GM20431 (cell line): Measurements from ENCODE around the gene SYTL4.

Experiments used
- in situ Hi-C: fragments of 300-500 bp; cut with MseI, MboI; formaldehyde crosslinking; loops from one replicate; pipeline ENCODE4 v1.15.0; 2020; ENCODE audit warnings: low sequenced_read_pairs; ENCODE audit not compliant: unreplicated experiment

SYTL4 gene

GRCh38 chrX:100695991-100696390, 35.9 kb downstream of the SYTL4 start:
- in situ Hi-C loops, result no loop called here

DNA sequence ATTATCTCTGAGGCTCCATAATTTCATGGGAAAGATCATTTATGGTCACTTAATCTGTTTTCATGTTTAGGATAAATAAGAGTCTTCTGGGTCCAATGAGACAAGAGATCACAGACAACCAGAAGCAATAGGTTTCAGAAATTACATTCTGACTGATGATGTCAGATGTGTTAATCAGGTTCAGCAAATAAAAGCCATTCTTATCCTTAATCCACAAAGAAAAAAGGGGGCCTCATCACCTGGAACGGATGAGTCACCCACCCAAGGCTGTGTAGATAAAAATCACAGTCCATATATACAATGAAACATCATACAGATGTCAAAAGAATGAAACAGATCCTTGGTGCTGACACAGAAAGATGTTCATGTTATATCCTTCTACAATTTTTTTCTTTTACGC, 36.6 kb downstream of the SYTL4 start:
- in situ Hi-C loops, result no loop called here

DNA sequence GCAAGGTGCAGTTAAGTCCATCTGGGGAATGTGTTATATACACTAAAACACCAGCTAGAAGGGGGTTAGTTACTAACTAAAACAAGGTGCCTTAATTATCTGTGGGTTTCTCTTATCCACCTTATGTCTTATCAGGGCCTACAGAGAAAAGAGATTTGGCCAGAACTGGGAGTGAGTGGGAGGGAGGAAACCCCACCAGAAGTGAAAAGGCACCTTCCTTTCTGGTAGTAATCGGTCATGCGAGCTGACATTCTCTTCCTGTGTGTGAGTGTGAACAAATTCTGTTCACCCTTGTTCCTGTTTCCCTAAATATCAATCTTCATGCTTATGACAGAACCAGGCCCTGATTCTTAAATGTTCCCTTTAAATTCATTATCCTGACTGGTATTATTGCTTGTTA, 44.4 kb downstream of the SYTL4 start:
- in situ Hi-C loops, result no loop called here

- in situ Hi-C loops, result no loop called here
Measured at GRCh38 chrX:100687128-100687527, 44.8 kb downstream of the SYTL4 start.

DNA sequence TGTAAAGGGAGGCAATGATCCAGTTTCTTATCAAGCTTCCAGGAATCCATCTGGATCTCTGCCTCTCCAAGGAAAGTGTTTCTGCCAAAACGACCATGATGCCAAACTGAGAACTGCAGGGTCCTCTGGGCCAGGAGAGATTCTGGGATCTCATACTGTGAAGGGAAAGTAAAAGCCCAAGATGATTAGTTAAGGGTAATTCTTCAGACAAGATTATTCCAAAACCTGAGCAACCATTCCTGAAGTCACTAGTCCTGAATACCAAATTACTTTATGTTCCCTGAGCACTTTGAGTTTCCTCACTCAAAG, 46.0 kb downstream of the SYTL4 start:
- in situ Hi-C loops, result no loop called here

- in situ Hi-C loops, result no loop called here
Measured at GRCh38 chrX:100685284-100685996, 46.5 kb downstream of the SYTL4 start.

DNA sequence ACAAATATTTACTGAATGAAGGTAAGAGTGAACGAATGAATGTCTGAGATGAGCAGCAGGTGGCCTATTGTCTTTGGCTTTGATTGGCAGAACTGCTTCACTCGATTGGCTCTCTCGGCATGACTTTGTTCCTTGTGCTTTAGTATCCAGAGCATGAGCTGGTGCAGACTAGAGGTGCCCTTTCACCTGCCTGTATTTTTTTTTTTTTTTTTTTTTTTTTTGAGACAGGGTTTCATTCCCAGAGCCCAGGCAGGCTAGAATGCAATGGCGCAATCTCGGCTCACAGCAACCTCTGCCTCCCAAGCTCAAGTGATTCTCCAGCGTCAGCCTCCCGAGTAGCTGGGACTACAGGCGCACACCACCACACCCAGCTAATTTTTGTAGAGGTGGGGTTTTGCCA, 49.0 kb downstream of the SYTL4 start:
- in situ Hi-C loops, result no loop called here

GRCh38 chrX:100681599-100681998, 50.3 kb downstream of the SYTL4 start:
- in situ Hi-C loops, result no loop called here

DNA sequence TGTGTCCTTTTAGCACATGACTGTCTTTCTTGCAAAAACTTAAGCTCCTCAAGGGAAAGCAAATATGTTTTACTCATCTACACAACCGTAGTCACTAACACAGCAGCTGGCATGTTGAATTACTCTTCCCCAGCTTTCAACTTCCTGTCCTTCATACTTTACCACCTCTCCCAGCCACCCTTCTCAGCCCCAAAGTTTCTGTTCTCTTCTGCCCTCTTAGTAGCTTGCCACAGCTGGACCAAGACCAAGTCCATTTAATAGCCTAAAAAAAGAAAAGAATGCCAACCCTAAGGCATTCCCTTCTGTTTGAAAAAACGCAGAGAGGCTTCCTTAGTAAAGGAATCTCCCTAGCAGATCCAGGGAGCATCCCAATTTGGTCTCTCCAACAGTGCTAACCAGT, 51.2 kb downstream of the SYTL4 start:
- in situ Hi-C loops, result no loop called here

DNA sequence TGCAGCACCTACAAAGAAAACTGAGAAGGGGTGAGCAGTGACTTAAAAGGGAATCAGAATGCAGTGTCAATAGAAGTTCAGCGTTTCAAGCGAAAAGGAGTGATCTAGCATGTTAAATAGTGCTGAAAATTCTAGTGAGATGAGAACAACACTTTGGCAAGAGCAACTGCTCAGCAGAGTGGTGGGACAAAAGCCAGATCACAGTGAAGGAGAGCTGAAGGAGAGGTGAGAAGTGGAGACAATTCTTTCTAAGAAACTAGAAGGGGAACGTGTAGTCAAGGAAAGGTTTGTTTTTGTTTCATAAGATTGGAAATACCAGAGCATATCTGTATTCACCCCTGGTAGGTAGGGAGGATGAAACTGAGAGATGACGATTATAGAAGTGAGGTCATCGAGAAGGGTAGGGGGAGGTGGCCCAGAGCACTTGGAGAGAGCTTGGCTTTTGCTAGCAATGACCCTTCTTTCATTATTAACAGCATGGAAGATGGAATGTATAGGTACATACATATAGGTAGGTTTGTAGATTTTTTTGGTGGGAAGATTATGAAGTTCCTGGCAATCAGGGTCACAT, 54.2 kb downstream of the SYTL4 start:
- in situ Hi-C loops, result no loop called here

DNA sequence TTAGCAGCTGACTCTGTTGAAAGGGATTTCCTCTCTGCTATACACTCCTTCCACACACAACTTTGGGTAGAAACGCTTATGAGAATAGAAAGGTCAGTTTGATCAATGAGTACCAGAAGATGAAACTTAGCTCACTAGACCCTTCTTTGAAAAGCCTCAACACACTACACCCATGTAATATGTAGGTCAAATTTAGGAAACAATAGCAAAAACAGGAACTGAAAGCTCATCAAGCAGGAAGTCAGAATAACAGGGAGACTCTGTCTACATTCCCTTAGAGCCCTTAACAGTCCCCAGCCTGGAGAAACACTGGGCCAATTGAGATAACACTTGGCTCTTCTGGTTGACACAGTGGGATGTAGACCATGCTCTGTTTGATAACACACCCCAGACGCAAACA, 57.2 kb downstream of the SYTL4 start:
- in situ Hi-C loops, result no loop called here

DNA sequence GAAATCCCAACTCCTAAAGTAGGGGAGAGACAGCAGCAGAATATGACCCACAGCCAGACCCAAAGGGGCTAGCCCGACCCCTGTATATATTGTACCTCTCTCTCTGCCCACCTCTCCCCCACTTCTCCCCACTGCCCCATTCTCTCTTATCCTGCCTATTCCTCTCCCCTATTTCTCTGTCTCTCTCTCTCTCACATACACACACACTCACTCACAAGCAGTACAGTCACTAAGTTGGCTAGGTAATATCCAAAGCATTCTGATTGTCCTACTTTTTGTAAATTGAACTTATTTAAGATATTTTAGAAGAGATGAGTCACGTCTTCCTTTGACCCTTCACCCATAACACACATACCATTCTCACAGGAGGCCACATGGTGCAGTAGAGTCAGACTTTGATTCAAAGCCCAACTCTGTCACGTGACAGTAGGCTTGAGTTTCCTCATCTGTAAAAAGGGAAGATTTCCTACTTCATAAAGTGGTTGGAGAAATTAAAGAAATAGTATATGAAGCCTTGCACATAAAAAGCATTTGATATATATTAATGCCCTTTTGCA, 58.4 kb downstream of the SYTL4 start:
- in situ Hi-C loops, result no loop called here

GRCh38 chrX:100672966-100673365, 59.0 kb downstream of the SYTL4 start:
- in situ Hi-C loops, result no loop called here

DNA sequence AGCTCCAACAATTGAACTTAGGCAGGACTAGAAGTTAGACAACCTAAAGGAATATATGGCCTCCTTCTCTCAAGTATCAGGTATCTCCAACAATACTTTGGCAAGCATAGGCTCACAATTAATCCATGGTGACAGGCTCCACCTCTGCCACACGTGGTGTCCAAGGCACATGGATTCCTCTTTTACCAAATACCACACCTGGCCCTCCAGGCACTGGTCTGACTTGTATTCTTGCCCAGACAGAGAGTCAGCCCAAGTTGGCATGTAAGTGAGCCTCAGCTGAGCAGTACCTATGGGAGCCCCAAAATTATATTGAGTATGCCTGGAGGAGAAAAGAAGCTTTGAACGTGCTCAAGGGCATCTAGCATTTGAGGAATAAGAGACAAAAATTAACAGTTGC, 68.3 kb downstream of the SYTL4 start:
- in situ Hi-C loops, result no loop called here

- in situ Hi-C loops, result no loop called here
Measured at GRCh38 chrX:100662796-100663195, 69.1 kb downstream of the SYTL4 start.

DNA sequence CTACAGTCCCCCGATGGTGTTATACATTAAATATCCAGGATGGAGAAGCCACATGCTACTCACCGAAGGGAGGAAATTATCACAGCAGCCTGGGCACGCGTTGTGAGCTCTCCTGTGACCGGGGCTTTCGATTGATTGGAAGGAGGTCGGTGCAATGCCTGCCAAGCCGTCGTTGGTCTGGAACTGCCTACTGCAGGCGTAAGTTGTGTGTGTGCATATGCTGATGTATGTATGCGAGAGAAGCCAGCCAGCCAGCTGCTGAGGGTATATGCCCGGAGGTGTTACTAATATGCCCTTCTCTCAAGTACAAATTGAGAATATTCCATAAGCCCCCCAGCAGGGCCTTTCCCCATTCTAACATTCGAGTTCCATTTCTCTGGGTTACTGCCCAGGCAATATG, 69.8 kb downstream of the SYTL4 start:
- in situ Hi-C loops, result no loop called here

DNA sequence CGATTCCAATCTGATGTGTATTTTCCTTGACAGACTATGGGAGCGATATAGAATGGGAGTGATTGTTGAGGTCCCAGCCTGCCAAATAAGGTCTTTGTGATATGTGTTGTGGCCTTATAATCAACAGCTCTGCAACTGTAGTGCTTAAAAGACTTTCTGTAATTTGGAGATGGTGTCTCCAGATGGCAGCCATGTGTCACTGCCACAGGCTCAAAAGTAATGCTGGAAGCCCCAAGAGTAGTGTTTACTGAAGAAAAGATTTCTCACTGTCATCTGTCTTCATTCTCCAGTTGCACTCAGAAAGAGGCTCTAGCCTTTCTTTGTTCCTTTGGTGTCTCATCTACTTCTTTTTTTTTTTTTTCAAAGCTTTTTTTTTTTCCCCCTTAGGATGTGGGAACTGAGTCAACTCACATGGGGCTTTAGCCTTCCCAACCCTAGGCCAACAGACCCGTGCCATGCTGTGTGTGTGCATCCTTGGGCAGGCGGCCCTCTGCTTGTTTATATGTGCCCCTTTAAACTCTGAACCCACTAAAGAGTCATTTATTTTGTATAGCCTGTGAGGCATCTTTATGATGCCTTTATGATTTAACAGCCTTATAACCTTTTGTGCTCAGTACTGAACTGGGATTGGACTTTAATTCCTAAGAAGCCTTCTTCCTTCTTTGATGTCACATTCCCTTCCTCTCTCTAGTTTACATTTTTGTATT, 72.3 kb downstream of the SYTL4 start:
- in situ Hi-C loops, result no loop called here

- in situ Hi-C loops, result no loop called here
Measured at GRCh38 chrX:100658941-100659381, 73.0 kb downstream of the SYTL4 start.

GRCh38 chrX:100654261-100654660, 77.7 kb downstream of the SYTL4 start:
- in situ Hi-C loops, result no loop called here

DNA sequence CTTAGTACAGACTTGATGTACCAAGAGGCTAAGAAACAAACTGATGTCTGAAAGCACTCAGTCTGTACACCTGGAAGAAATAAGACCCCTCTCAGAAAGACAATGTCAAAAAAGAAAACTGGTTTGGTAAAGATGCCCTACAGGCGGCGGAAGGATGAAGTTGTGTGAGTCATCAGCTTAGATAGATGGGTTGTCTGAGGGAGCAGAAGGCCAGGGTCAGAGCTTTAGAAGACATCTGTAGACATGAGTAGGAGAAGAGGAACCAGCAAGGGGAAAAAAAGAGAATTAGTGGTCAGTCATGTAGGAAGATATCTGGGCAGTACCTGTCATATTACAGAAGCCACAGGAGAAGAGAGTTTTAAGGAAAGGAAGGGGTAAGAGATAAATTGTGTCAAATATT, 79.7 kb downstream of the SYTL4 start:
- in situ Hi-C loops, result no loop called here

GRCh38 chrX:100650841-100651240, 81.1 kb downstream of the SYTL4 start:
- in situ Hi-C loops, result no loop called here
